Duodenal mucosa (tissue), 2 donors: ENCODE data around the gene ARHGAP45.

Experiments
- H3K27ac ChIP-seq: one replicate; pipeline ENCODE4 v1.7.0; 2013; ENCODE audit warnings: low read depth, low read length
- H3K27me3 ChIP-seq, 2 donors: one replicate each; pipeline ENCODE4 v1.7.0; 2013; ENCODE audit warnings: low read length in 2 of 2, control low read depth in 1 of 2; ENCODE audit not compliant: insufficient read depth in 2 of 2, control insufficient read depth in 1 of 2
- H3K36me3 ChIP-seq, 2 donors: one replicate each; pipeline ENCODE4 v1.7.0; 2013; ENCODE audit warnings: low read length in 2 of 2, control low read depth in 1 of 2; ENCODE audit not compliant: insufficient read depth in 2 of 2, control insufficient read depth in 1 of 2
- H3K4me1 ChIP-seq, 2 donors: one replicate each; pipeline ENCODE4 v1.7.0; 2013; ENCODE audit warnings: low read length in 2 of 2, control low read depth in 1 of 2; ENCODE audit not compliant: insufficient read depth in 2 of 2, control insufficient read depth in 1 of 2
- H3K4me3 ChIP-seq, 2 donors: one replicate each; pipeline ENCODE4 v1.7.0; 2013; ENCODE audit warnings: low read length in 2 of 2, low read depth in 1 of 2
- H3K9ac ChIP-seq, 2 donors: one replicate each; pipeline ENCODE4 v1.7.0; 2013; ENCODE audit warnings: low read length in 2 of 2, low read depth in 1 of 2
- H3K9me3 ChIP-seq, 2 donors: one replicate each; pipeline ENCODE4 v1.7.0; 2013; ENCODE audit warnings: low read length in 2 of 2, control low read depth in 1 of 2; ENCODE audit not compliant: control insufficient read depth in 1 of 2

Gene ARHGAP45

DNA sequence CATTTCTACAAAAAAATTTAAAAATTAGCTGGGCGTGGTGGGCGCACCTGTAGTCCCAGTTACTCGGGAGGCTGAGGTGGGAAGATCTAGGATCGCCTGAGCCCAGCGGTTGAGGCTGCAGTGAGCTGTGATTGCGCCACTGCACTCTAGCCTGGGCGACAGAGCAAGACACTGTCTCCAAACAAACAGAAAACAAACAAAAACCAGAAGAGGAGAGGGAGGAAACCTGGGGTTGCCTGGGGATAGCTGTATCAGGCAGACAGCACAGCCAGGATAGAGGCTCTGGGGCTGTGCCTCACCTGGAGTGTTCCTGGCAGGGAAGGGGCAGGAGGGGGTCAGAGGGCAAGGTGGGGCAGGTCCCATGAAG lies 30.8 kb downstream of the ARHGAP45 start:
- Histone ChIP-seq H3K9ac (peak overlapping the region; percentile 33 to 57), H3K36me3 (no peaks in the 10 kb centered on the region), H3K9me3 (no peaks in the 10 kb centered on the region), H3K4me1 (peaks cover 41 to 51% of the 10 kb centered on the region in 2 donors), H3K27ac (peak overlapping the region; percentile 89), H3K27me3 (no peaks in the 10 kb centered on the region), H3K4me3 (no peak overlapping the region)

DNA sequence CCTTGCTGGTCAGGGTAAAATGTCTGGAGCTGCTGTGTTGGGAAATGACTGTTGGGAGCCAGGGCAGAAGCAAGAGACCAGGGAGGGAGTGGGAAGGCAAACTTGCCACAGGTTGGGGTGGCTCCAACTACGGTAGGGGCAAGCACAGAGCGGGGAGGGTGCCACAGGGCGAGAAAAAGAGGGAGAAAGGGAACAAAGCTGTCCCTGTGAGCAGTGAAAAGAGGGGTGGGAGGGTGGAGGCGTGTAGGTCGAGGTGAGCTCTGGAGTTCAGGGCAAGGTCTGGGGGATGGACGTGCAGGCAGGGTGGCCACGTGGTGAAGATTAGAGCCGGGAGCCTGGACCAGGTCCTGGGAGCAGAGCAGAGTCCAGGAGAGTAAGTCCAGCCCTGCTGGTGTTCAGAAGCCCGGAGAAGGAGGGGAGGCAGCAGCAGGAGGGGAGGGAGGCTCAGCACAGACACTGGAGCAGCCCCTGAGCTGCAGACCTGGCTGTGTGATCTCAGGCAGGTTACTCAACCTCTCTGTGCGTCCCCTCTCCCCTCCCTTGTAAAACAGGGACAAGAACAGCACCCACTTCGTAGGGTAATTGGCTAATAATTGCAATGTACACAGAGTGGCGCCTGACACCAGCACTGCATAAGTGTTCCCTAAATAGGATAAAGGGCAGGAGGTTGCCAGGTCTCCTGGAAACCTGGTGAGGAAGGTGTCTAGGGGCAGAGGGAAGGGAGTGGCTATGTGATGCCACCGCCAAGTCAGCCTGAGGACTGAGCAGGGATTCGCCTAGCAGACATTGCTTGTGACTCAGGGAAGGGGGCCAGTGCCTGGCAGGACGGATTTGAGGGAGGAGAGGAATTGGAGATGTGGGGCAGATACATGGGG lies 31.4 kb downstream of the ARHGAP45 start:
- no peaks in the 10 kb centered on the region for H3K9me3 ChIP-seq
- H3K27ac ChIP-seq = peak overlapping the region; percentile 89
- H3K36me3 ChIP-seq = no peaks in the 10 kb centered on the region
- peaks cover 44 to 57% of the 10 kb centered on the region in 2 donors for H3K4me1 ChIP-seq
- peak overlapping the region in 1 of 2 donors; percentile 32 for H3K4me3 ChIP-seq
- peak overlapping the region; percentile 48 to 57 for H3K9ac ChIP-seq
- no peaks in the 10 kb centered on the region for H3K27me3 ChIP-seq

DNA sequence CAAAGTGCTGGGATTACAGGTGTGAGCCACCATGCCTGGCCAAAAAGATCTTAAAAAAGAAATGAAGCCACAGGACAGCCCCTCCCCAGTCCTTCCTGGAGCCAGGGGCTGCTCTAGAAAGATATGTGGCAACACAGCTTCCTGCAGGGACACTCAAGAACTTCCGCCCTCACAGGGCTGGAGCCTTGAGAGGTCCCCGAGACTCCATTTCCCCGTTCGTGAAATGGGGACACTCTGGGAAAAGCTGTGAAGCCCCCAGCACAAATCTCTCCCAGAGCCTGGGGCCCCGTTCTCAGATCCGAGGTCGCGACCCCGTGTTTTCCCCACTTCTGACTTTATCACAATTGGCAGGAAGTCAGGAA lies 34.4 kb downstream of the ARHGAP45 start:
- H3K9me3 ChIP-seq = no peaks in the 10 kb centered on the region
- peak overlapping the region in 1 of 2 donors; percentile 28 for H3K4me3 ChIP-seq
- H3K4me1 ChIP-seq = peaks cover 41 to 49% of the 10 kb centered on the region in 2 donors
- peak overlapping the region; percentile 38 to 39 for H3K9ac ChIP-seq
- peak overlapping the region; percentile 83 for H3K27ac ChIP-seq
- H3K36me3 ChIP-seq = peaks cover 0 to 3% of the 10 kb centered on the region in 2 donors
- H3K27me3 ChIP-seq = no peaks in the 10 kb centered on the region

DNA sequence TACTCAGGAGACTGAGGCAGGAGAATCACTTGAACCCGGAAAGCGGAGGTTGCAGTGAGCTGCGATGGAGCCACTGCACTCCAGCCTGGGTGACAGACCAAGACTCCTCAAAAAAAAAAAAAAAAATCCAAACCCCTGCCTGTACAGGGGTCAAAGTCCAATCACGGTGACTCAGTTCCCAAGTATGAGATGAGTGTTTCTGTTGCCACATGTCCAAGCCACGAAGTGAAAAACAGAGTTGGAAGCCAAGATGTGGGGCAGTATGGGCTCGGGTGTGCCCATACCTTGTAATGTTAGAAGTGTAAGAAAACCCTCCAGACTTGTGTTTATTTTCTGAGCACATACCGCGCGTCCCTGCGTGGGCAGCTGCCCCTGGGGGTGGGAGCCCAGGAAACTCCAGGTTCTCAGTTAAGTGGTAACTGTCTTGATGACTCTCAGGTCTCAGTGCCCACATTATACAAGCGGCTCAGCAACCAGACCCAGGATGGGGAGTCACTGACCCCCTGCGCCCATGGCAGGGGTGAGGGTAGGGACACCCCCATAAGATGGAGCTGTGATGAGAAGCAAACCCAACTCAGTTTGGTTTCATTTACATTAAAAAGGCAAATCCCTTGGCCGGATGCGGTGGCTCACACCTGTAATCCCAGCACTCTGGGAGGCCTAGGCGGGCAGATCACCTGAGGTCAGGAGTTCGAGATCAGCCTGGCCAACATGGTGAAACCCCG lies 35.6 kb downstream of the ARHGAP45 start:
- Histone ChIP-seq H3K9me3 (no peaks in the 10 kb centered on the region), H3K4me1 (peaks cover 50 to 54% of the 10 kb centered on the region in 2 donors), H3K36me3 (peaks cover 0 to 11% of the 10 kb centered on the region in 2 donors), H3K27ac (peak overlapping the region; percentile 83), H3K4me3 (peak overlapping the region in 1 of 2 donors; percentile 9), H3K9ac (peak overlapping the region; percentile 13 to 20), H3K27me3 (no peaks in the 10 kb centered on the region)

DNA sequence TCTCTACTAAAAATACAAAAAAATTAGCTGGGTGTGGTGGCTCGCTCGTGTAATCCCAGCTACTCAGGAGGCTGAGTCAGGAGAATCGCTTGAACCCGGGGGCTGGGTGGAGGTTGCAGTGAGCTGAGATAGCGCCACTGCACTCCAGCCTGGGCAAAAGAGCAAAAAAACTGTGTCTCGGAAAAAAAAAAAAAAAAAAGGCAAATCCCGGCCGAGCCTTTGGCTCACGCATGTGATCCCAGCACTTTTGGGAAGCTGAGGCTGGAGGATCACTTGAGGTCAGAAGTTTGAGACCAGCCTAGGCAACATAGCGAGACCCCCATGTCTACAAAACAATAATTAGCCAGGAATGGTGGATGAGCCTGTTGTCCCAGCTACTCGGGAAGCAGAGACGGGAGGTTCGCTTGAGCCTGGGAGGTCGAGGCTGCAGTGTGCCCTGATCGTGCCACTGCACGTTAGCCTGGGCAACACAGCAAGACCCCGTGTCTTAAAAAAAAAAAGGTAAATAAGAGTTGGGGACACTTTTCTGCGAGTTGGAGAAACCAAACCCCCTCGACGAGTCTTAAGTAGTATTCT lies 36.3 kb downstream of the ARHGAP45 start:
- peak overlapping the region; percentile 99 for H3K27ac ChIP-seq
- peak overlapping the region in 1 of 2 donors; percentile 75 for H3K9ac ChIP-seq
- H3K36me3 ChIP-seq = peaks cover 0 to 13% of the 10 kb centered on the region in 2 donors
- H3K27me3 ChIP-seq = no peaks in the 10 kb centered on the region
- peak overlapping the region in 1 of 2 donors; percentile 45 for H3K4me3 ChIP-seq
- H3K9me3 ChIP-seq = no peaks in the 10 kb centered on the region
- H3K4me1 ChIP-seq = peaks cover 45 to 48% of the 10 kb centered on the region in 2 donors

DNA sequence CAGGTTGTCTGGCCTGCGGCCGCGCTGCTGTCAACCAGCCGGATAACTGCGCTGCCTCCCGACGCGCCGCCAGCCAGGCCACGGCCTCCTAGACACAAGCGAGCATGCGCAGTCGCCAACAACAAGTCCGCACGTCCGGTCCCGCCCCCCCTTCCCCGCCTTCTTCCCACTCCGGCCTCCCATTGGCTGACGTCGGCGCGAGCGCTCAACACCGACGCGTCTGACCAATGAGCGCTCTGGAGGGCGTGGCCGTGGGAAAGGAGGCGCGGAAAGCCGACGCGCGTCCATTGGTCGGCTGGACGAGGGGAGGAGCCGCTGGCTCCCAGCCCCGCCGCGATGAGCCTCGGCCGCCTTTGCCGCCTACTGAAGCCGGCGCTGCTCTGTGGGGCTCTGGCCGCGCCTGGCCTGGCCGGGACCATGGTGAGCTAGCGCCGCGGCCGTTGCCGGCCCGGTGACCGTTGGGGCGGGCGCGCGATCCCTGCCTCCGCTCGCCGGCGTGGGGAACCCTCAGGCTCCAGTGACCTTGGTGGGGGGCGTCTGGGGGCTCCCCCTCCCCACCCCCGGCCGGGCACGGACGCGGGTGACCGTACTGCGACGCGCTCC lies 36.8 kb downstream of the ARHGAP45 start, which contains the start of gene GPX4:
GPX4 (plus strand) TSS at position 287 of the 603 bp plus-strand sequence; CDS start at position 337, 50 bp downstream.
- no peaks in the 10 kb centered on the region for H3K27me3 ChIP-seq
- no peaks in the 10 kb centered on the region for H3K9me3 ChIP-seq
- H3K4me1 ChIP-seq = peaks cover 39 to 42% of the 10 kb centered on the region in 2 donors
- H3K9ac ChIP-seq = peak within 1 kb of the TSS; percentile 73 to 81
- peaks cover 0 to 16% of the 10 kb centered on the region in 2 donors for H3K36me3 ChIP-seq
- peak within 1 kb of the TSS; percentile 99 for H3K27ac ChIP-seq
- peak within 1 kb of the TSS; percentile 74 to 75 for H3K4me3 ChIP-seq

DNA sequence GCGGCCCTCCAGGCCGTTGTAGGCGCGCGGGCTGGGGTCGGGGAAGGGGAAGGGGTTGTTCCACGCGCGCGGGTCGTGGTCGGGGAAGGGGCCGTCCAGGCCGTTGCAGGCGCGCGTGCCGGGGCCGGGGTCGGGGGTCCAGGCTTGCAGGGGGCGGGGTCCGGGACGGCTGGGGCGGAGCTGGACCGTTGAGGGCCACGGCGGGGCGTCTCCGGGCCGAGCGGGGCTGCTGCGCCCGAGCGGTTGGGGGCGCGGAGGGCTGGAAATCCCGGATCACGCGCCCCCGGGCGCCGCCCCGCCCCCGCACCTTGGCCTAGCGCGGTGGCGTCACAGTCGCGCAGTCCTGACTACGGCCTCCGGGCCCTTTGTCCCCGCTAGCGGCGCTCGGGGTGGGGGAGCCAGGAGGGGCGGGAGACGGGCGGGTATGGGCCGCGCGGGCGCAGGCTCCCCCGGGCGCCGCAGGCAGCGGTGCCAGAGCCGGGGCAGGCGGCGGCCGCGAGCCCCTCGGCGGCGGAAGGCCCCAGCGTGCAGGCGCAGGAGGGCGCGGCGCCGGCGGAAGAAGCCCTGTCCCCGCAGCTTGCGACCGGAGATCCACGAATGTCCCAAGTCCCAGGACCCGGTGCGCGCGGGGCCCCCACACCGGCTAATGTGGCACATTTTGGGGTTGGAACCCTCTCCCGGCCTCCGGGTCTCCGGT lies 37.5 kb downstream of the ARHGAP45 start:
- Histone ChIP-seq H3K9me3 (no peaks in the 10 kb centered on the region), H3K9ac (peak overlapping the region; percentile 73 to 81), H3K4me3 (peak overlapping the region; percentile 74 to 75), H3K27me3 (no peaks in the 10 kb centered on the region), H3K27ac (peak overlapping the region; percentile 99), H3K4me1 (peaks cover 35 to 36% of the 10 kb centered on the region in 2 donors), H3K36me3 (peaks cover 0 to 21% of the 10 kb centered on the region in 2 donors)

DNA sequence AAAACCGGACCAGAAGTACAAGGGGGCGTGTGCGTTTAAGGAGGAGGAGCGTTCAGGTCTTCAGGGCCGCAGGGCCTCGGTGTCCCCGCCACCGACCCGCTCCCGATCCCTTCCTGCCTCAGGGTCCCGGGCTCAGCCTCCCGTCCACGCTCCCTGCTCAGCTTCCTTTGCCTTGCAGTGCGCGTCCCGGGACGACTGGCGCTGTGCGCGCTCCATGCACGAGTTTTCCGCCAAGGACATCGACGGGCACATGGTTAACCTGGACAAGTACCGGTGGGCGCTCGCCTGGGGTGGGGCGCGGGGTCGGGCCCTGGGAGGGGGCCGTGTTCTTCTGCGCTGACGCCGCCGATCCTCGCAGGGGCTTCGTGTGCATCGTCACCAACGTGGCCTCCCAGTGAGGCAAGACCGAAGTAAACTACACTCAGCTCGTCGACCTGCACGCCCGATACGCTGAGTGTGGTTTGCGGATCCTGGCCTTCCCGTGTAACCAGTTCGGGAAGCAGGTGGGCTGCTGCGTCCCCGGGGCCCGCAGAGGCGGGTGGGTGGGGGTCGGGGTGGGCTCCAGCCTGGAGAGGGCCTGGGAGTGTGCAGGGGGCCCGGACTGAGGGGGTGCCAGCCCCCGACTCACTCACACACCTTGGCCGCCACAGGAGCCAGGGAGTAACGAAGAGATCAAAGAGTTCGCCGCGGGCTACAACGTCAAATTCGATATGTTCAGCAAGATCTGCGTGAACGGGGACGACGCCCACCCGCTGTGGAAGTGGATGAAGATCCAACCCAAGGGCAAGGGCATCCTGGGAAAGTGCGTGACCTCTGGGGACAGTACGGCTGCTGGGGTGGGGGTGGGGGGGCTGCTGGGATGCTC lies 38.3 kb downstream of the ARHGAP45 start:
- H3K36me3 ChIP-seq = peaks cover 0 to 28% of the 10 kb centered on the region in 2 donors
- H3K4me1 ChIP-seq = peaks cover 35% of the 10 kb centered on the region in 2 donors
- H3K27me3 ChIP-seq = no peaks in the 10 kb centered on the region
- peak overlapping the region; percentile 99 for H3K27ac ChIP-seq
- peak overlapping the region; percentile 74 to 75 for H3K4me3 ChIP-seq
- H3K9ac ChIP-seq = peak overlapping the region; percentile 51 to 81
- no peaks in the 10 kb centered on the region for H3K9me3 ChIP-seq
